HG03558 (cell line): ENCODE results near the gene OR2S2.

Experiments used
- ATAC-seq: cut with Tn5 transposase; IDR thresholded peaks from one replicate; pipeline ENCODE4 v1.9.1; 2021; ENCODE audit warnings: moderate number of reproducible peaks; ENCODE audit not compliant: unreplicated experiment; ENCODE audit errors: extremely low read depth

The OR2S2 gene

DNA sequence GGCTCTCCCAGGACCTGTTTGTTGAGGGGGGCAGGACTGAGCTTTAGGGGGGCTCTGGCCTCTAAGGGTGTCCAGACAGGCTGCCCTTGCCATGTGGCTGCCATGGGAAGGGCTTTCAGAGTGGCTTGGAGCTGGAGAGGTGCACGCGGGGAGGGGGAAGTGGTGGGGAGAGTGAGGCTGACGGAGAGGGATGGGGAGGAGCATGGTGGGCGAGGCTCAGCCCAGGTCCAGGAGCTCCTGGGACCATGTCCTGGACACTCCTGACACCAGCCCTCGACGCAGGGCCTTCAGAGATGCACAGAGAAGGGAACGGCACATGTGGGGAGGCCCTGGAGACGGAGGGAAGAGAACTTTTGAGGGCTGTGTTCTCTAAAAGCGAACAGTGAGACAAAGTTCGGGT, 46.3 kb downstream of the OR2S2 start:
- ATAC-seq, result no peak

DNA sequence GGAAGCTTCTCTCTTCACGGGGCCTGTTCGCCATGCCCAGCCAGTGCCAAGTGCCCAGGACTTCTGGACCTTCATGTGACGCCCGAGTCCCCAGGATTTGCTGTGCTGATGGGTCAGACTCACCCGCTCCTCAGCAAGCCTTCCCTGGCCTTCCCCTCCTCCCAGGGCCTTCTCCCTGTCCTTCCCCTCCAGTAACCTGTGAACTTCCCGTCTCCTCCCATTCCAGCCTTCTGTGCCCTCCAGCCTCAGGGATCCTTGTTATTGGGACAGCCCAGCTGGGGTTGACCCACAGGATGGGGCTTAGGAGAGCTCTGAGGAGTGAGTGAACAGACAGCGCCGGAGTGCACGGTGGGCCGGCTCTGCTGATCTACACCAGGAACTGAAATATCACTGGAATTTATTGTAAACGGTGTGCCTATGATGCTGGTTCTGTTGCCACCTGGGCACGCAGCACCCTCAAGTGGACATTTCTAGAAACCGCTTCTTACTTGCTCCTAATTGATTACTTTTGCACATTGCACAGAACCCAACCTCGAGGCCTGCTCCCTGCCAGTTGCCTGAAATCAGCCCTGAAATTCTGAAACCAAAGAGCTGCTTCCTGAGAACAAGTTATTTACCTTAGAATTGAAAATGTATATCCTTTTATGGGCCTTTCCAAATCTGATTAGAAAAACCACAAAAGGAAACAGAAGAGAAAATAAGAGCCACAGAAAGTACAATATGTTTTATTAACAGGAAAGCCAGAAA, 47.2 kb downstream of the OR2S2 start:
- ATAC-seq, result no peak

DNA sequence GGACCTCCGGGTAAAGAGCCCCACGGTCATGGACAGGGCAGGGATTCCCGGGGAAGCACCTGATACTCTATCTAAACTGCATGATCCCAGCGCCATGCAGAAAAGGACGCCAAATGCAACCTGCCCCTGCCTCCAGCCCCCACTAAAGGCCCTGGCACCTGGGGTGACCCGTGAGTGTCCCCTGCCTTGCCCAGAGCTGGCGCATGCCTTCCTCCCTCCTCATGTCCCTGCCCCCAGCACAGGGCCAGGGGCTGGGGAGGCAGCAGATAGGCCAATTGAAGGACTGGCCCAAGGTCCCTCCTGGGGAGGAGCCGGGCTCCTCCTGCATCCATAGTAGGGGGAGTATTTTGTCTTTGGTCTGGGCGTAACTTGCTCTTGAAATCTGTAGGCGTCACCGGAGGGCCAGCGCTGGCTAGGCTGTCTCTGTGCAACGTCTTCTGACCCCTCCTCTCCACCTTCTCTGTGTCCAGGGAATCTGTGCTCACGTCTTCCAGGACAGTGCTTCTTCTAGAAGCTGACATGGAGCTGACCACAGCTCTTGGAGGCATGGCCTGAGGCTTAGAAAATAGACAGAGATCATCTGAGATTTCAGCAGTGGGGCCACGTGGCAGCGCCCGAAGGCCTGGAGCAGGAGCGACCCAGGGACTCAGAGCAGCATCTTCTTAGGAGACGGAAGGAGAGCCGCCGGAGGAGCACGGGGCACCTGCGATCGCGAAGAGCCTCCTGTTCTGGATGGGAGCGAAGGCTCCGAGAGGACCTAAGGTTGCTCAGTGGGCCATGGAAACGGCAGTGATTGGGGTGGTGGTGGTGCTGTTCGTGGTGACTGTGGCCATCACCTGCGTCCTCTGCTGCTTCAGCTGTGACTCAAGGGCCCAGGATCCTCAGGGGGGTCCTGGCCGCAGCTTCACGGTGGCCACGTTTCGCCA, 48.0 kb downstream of the OR2S2 start:
- ATAC-seq, result no peak

DNA sequence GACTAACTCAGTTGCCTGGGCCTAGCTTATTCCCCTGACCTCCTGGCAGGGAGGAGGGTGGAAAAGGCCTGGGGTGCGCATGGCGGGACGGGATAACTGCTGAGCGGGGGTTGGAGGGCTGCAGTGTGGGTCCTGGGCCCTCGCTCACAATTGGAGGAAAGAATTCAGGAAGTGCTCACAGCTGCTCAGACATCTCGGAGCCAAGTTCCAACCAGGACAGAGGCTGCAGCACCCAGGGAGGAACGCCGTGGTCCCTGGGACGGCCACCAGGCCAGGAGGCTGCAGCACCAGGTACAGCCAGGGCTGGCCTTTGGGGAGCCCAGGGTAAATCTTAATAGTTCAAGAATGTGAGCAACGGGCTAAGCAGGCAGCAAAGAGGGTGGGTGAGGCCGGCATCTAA, 48.7 kb downstream of the OR2S2 start, which contains the start of gene SPAAR:
TSS of gene SPAAR (plus strand) at position 217 of the 400 bp plus-strand sequence. CDS start 974 bp downstream, outside the sequence.
- ATAC-seq, result no peak

DNA sequence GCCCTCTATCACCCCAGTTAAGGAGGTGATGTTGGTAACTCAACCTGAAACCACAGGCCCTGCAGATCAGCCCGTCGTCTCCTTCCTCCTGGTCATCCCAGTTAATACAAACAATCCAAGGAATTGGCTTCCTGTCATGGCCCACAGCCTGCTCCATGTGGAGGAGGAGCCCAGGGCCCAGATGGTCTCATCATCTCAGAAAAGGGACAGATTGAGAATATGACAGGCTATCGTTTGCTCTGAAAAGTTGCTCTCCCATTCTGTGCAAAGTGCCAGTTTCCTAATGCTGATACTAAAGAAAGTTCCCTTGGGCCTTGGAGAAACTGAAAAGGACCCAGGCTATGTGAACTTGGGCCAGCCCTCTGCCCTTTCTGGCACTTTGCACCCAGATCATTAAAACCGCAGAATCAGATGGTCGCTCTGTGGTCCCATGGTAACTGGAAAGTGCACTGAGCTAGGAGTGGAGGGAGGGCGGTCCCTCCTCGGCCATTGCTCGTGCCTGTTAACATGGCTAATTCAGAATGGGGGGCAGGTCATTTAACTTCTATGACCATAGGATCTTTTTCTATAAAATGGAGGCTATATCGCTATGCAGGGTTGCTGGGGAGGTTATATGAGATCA, 49.3 kb downstream of the OR2S2 start:
- ATAC-seq, result no peak

DNA sequence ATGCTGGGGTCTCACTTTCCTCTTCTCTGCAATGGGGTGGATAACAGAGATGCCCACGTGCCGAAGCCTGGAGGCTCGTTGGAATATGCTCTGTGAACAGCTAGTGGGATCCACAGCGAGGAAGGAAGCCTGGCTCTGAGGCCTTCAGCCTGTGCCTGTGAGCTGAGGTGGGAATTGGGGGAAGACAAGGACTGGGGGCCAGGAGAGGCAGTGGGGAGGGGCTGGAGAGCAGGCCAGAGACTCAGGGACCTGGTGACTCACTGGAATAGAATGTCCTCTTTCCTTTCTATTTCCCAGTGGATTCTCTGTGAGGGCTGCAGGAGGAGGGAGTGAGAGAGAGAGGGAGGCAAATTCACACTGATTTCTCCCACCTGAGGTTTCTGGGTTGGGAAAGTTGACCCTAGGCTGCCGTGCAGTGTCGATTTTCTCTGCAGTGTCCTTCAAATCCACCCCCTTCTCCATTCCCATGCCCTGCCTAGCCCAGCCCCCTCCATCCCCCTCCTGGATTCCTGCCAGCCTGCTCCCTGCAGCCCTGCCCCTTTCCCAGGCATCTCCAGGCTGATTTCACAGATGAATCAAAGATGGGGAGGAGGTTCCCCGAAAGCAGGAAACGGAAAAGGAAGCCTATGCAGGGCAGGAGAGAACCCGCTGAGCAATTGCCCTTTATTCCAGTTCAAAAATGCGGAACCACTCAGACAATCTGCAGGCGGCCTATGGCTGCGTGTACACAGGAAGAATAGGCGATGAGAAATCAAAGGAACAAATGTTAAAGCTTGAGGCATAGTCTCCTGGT, 50.0 kb downstream of the OR2S2 start:
- no peak for ATAC-seq
